ENCODE results near the gene SLC6A11.

- no peak for TF ChIP-seq CTCF (IDR thresholded peaks at IDR 0.05; ENCODE audit: extremely low read depth in 1 of 2, insufficient read depth in 1 of 2, low read depth in 1 of 2, low read length in 2 of 2)
- no peak for TF ChIP-seq POLR2A (IDR thresholded peaks at IDR 0.05; ENCODE audit: low read depth, low read length)
- TF ChIP-seq JUN (IDR thresholded peaks at IDR 0.05; ENCODE audit: borderline replicate concordance, insufficient read depth, insufficient read length, low read depth), result no peak
- no peak for TF ChIP-seq POLR2AphosphoS5 (IDR thresholded peaks at IDR 0.05; ENCODE audit: insufficient read depth, low read depth, low read length)
- no peak for TF ChIP-seq EZH2 (IDR thresholded peaks at IDR 0.05; ENCODE audit: borderline replicate concordance, low read depth, low read length, severe bottlenecking)
- no peak for TF ChIP-seq MAX (IDR thresholded peaks at IDR 0.05; ENCODE audit: insufficient read depth, insufficient read length)
Observed at GRCh38 chr3:10925436-10926255, 109.6 kb downstream of the SLC6A11 start.
